GM23338 (cell line): ENCODE results near the gene PARVA. TPM values are rescaled to one million over a fixed set of nuclear protein-coding genes. Genes with fewer than 3 reads are reported as not detected.
A peak's percentile ranks its signal among the peaks of the same experiment; 100 is the strongest.

Source experiments
- ATAC-seq: fragments of 200-7000 bp; cut with Tn5 transposase; 3 replicates; pipeline ENCODE4 v1.9.1; 2020
- DNase-seq: peaks from one replicate; pipeline ENCODE4 v3.0.0-alpha.2; 2015; ENCODE audit warnings: low spot score
- H2AFZ ChIP-seq: fragments of 200-600 bp; sonication (generic); 2 replicates; pipeline ENCODE4 v1.8.0; 2016; ENCODE audit warnings: antibody characterized with exemption, mild to moderate bottlenecking, moderate library complexity
- H3F3A ChIP-seq: fragments of 200-600 bp; sonication (generic); replicated peaks from 2 replicates; pipeline ENCODE4 v1.8.0; 2017; ENCODE audit warnings: antibody characterized with exemption, mixed run types, low read depth
- H3K27ac ChIP-seq: fragments of 200-600 bp; sonication (generic); 2 replicates; pipeline ENCODE4 v1.6.1; 2016; ENCODE audit warnings: low read depth
- H3K27me3 ChIP-seq: fragments of 200-600 bp; sonication (generic); 2 replicates; pipeline ENCODE4 v1.8.0; 2016; ENCODE audit warnings: mild to moderate bottlenecking, mixed run types, moderate library complexity; ENCODE audit not compliant: insufficient read depth
- H3K36me3 ChIP-seq: fragments of 200-600 bp; sonication (generic); 2 replicates; pipeline ENCODE4 v1.8.0; 2016; ENCODE audit warnings: mild to moderate bottlenecking; ENCODE audit not compliant: insufficient read depth
- H3K4me1 ChIP-seq: fragments of 200-600 bp; sonication (generic); 2 replicates; pipeline ENCODE4 v1.8.0; 2016; ENCODE audit warnings: mild to moderate bottlenecking, moderate library complexity; ENCODE audit not compliant: insufficient read depth
- H3K4me2 ChIP-seq: fragments of 200-600 bp; sonication (generic); 2 replicates; pipeline ENCODE4 v1.7.1; 2017; ENCODE audit warnings: mixed run types
- H3K4me3 ChIP-seq: fragments of 200-600 bp; sonication (generic); 2 replicates; pipeline ENCODE4 v1.6.1; 2016; ENCODE audit warnings: mixed run types
- H3K79me2 ChIP-seq: fragments of 200-600 bp; sonication (generic); replicated peaks from 2 replicates; pipeline ENCODE4 v1.8.0; 2017; ENCODE audit warnings: mild to moderate bottlenecking; ENCODE audit not compliant: insufficient read depth
- H3K9me2 ChIP-seq: fragments of 200-600 bp; sonication (generic); 2 replicates; pipeline ENCODE4 v1.8.0; 2017; ENCODE audit not compliant: insufficient read depth
- H4K20me1 ChIP-seq: fragments of 200-600 bp; sonication (generic); replicated peaks from 2 replicates; pipeline ENCODE4 v1.8.0; 2017; ENCODE audit warnings: mild to moderate bottlenecking; ENCODE audit not compliant: insufficient read depth
- H3K27ac Mint-ChIP-seq: 2 replicates; pipeline ENCODE4 v1.8.0; 2020; ENCODE audit warnings: inconsistent platforms, mild to moderate bottlenecking, moderate library complexity, mixed read lengths
- H3K27me3 Mint-ChIP-seq: 3 replicates; pipeline ENCODE4 v1.8.0; 2022; ENCODE audit warnings: low read depth, mild to moderate bottlenecking, moderate library complexity, mixed read lengths, inconsistent platforms; ENCODE audit not compliant: insufficient read depth, poor library complexity
- H3K36me3 Mint-ChIP-seq: 3 replicates; pipeline ENCODE4 v1.8.0; 2021; ENCODE audit warnings: low read depth, mild to moderate bottlenecking, inconsistent platforms, moderate library complexity, mixed read lengths
- H3K4me1 Mint-ChIP-seq: 3 replicates; pipeline ENCODE4 v1.8.0; 2020; ENCODE audit warnings: mild to moderate bottlenecking, inconsistent platforms, mixed read lengths
- H3K4me3 Mint-ChIP-seq: 3 replicates; pipeline ENCODE4 v1.8.0; 2021; ENCODE audit warnings: moderate library complexity, mild to moderate bottlenecking, inconsistent platforms, mixed read lengths
- H3K9me3 Mint-ChIP-seq: 3 replicates; pipeline ENCODE4 v1.8.0; 2020; ENCODE audit warnings: moderate library complexity, mild to moderate bottlenecking, inconsistent platforms, mixed read lengths
- ETS1 ChIP-seq: IDR thresholded peaks from 2 replicates; pipeline ENCODE4 v1.6.1; 2016; ENCODE audit warnings: antibody characterized with exemption
- EZH2phosphoT487 ChIP-seq: fragments of 200-600 bp; sonication (generic); IDR thresholded peaks from one replicate; pipeline ENCODE4 v1.8.1; 2018; ENCODE audit warnings: antibody characterized with exemption; ENCODE audit not compliant: unreplicated experiment
- REST ChIP-seq: IDR thresholded peaks from one replicate; pipeline ENCODE4 v1.6.1; 2018; ENCODE audit warnings: antibody characterized with exemption; ENCODE audit not compliant: unreplicated experiment
- ZNF114 ChIP-seq: fragments of 250-450 bp; sonication (Bioruptor Pico); IDR thresholded peaks from 2 replicates; pipeline ENCODE4 v1.5.0; 2020; ENCODE audit warnings: mild to moderate bottlenecking, moderate library complexity
- ZNF331 ChIP-seq: fragments of 250-450 bp; sonication (Bioruptor Pico); IDR thresholded peaks from 2 replicates; pipeline ENCODE4 v1.5.0; 2020; ENCODE audit warnings: low read depth, mild to moderate bottlenecking, moderate library complexity
- ZNF462 ChIP-seq: fragments of 250-450 bp; sonication (Bioruptor Pico); IDR thresholded peaks from 2 replicates; pipeline ENCODE4 v1.5.0; 2020; ENCODE audit warnings: mild to moderate bottlenecking, moderate library complexity
- polyA plus RNA-seq: library from polyadenylated mRNA; unstranded; fragments of >200 nt; fragmentation: Nextera tagmentation; extraction: Ambion mirVana; gene quantifications from 2 replicates; pipeline ENCODE4 v1.2.1, GENCODE V29; 2016
- total RNA-seq: library from RNA; depleted of rRNA; stranded (reverse); fragments of >200 nt; shearing (Covaris generic); gene quantifications from 2 replicates; pipeline ENCODE4 v1.2.3, GENCODE V29; 2014

The PARVA gene
- total and polyA plus RNA-seq, 2 experiments from 2014 or later: 5.8 to 6.9 TPM

GRCh38 chr11:12540913-12541582 lies 163.7 kb downstream of the PARVA start:
- no peak overlapping the region for H3K4me3 Mint-ChIP-seq
- Histone ChIP-seq H2AFZ (0 out of 2 replicates have a peak overlapping the region, but pooled peaks have one; percentile 43), H3K9me2 (0 out of 2 replicates have a peak, but pooled peaks cover 5% of the 10 kb centered on the region), H3K27ac (no peak overlapping the region), H3K27me3 (no peaks in the 10 kb centered on the region), H3F3A (no peaks in the 10 kb centered on the region), H3K36me3 (no peaks in the 10 kb centered on the region), H4K20me1 (no peaks in the 10 kb centered on the region), H3K4me2 (no peak overlapping the region), H3K4me3 (no peak overlapping the region), H3K79me2 (no peaks in the 10 kb centered on the region), H3K4me1 (no peaks in the 10 kb centered on the region)
- ATAC-seq (peak; percentile 27; the same call in 2 of the 3 replicates), DNase-seq (peak; percentile 32)
- H3K36me3 Mint-ChIP-seq: no peaks in the 10 kb centered on the region
- peaks cover 7% of the 10 kb centered on the region for H3K27me3 Mint-ChIP-seq
- no peak for TF ChIP-seq ZNF114 (CRISPR knock-in tag)
- no peak for TF ChIP-seq ETS1
- TF ChIP-seq REST: no peak
- no peak for TF ChIP-seq ZNF331 (CRISPR knock-in tag)
- no peak for TF ChIP-seq EZH2phosphoT487
- H3K9me3 Mint-ChIP-seq: no peaks in the 10 kb centered on the region
- peaks cover 7% of the 10 kb centered on the region for H3K4me1 Mint-ChIP-seq
- no peak overlapping the region for H3K27ac Mint-ChIP-seq

GRCh38 chr11:12541583-12542151 lies 164.3 kb downstream of the PARVA start:
- H2AFZ ChIP-seq: no peak overlapping the region
- no peak overlapping the region for H3K27ac ChIP-seq
- no peak for TF ChIP-seq ZNF462 (CRISPR knock-in tag)

More at GRCh38 chr11:12541583-12542151, 164.3 kb downstream of the PARVA start:
- Histone ChIP-seq H3K4me3 (no peak overlapping the region), H3K4me2 (no peak overlapping the region), H3F3A (no peaks in the 10 kb centered on the region), H3K36me3 (no peaks in the 10 kb centered on the region), H3K9me2 (0 out of 2 replicates have a peak, but pooled peaks cover 5% of the 10 kb centered on the region), H3K4me1 (no peaks in the 10 kb centered on the region), H4K20me1 (no peaks in the 10 kb centered on the region), H3K27me3 (no peaks in the 10 kb centered on the region), H3K79me2 (no peaks in the 10 kb centered on the region)
- no peak for DNase-seq
- Mint-ChIP-seq H3K9me3 (no peaks in the 10 kb centered on the region), H3K27me3 (peaks cover 12% of the 10 kb centered on the region), H3K27ac (no peak overlapping the region), H3K36me3 (no peaks in the 10 kb centered on the region), H3K4me3 (no peak overlapping the region), H3K4me1 (peaks cover 7% of the 10 kb centered on the region)
- no peak for ATAC-seq
